Measurements from ENCODE around the gene PTGER2.

The PTGER2 gene

GRCh38 chr14:52307376-52307775, 6.7 kb upstream of the PTGER2 start:
- DNase-seq: no peak

GRCh38 chr14:52307905-52308304, 6.2 kb upstream of the PTGER2 start:
- DNase-seq: no peak

- no peak for DNase-seq
Measured at GRCh38 chr14:52310541-52310940, 3.6 kb upstream of the PTGER2 start.

- no peak for DNase-seq
Measured at GRCh38 chr14:52312931-52313355, 1.2 kb upstream of the PTGER2 start.

- DNase-seq: no peak
Measured at GRCh38 chr14:52313462-52313861, 650 bp upstream of the PTGER2 start.

- peak in 1 of 2 experiments; percentile 51 for DNase-seq
Measured at GRCh38 chr14:52314595-52315354, 663 bp downstream of the PTGER2 start.

- DNase-seq: no peak
Measured at GRCh38 chr14:52315355-52315718, 1.2 kb downstream of the PTGER2 start.

GRCh38 chr14:52318062-52318461, 4.0 kb downstream of the PTGER2 start:
- DNase-seq: no peak

- no peak for DNase-seq
Measured at GRCh38 chr14:52318826-52319645, 4.9 kb downstream of the PTGER2 start.

- DNase-seq: no peak
Measured at GRCh38 chr14:52319919-52320318, 5.8 kb downstream of the PTGER2 start.

GRCh38 chr14:52325126-52325525, 11.0 kb downstream of the PTGER2 start:
- DNase-seq: no peak

- DNase-seq: no peak
Measured at GRCh38 chr14:52325630-52326029, 11.5 kb downstream of the PTGER2 start.

- DNase-seq: peak in 1 of 2 experiments; percentile 16
Measured at GRCh38 chr14:52327374-52328226, 13.5 kb downstream of the PTGER2 start.

- no peak for DNase-seq
Measured at GRCh38 chr14:52328276-52328675, 14.2 kb downstream of the PTGER2 start.

GRCh38 chr14:52329678-52330369, 15.7 kb downstream of the PTGER2 start:
- no peak for DNase-seq

- DNase-seq: no peak
Measured at GRCh38 chr14:52332269-52332668, 18.2 kb downstream of the PTGER2 start.

- no peak for DNase-seq
Measured at GRCh38 chr14:52333108-52333507, 19.0 kb downstream of the PTGER2 start.

- DNase-seq: no peak
Measured at GRCh38 chr14:52333823-52334657, 19.9 kb downstream of the PTGER2 start.

GRCh38 chr14:52336241-52336640, 22.1 kb downstream of the PTGER2 start:
- no peak for DNase-seq

GRCh38 chr14:52338051-52338681, 24.1 kb downstream of the PTGER2 start:
- peak; percentile 46 to 62 for DNase-seq

GRCh38 chr14:52339262-52339661, 25.1 kb downstream of the PTGER2 start:
- no peak for DNase-seq
